ENCODE data around the gene VSTM4.

Gene VSTM4

DNA sequence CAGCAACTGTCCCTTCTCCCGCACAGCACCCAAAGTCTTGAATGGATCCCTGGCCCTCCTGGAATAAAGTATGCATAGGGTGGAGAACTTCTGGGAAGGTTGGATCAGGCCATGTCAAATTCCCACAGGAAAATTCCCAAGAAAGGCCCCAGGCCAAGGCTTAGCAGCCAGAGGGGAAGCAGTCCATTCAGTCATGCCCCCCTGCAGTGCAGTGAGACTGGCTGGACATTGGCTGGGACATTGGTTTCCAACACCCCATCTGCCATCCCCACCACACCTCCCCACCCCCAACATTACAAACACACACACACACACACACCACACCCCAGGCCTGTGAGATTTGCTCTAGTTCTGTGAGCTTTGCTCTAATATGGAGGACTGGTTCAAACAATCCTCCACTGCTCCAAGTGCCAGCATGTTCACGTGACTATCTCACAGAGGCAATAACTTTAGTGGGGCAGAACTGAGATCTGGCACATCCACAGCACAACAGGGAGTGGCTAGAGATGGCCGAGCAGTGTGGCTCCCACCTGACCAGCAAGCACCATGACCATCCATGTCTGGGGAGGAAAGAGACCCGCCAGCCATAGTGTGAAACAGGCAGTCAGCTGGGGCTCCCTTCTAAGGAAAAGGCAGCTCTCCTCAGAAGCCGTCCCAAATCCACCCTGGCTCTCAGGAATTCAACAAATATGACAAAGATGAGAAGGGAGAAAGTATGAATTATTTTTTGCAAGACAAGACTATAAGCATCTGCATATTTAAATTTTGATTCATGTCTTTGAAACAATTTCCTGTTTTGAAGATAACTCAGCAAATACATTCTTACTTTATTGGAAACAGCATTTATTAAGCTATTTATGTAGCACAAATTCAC, 25.2 kb upstream of the VSTM4 start:
- no peak for DNase-seq

DNA sequence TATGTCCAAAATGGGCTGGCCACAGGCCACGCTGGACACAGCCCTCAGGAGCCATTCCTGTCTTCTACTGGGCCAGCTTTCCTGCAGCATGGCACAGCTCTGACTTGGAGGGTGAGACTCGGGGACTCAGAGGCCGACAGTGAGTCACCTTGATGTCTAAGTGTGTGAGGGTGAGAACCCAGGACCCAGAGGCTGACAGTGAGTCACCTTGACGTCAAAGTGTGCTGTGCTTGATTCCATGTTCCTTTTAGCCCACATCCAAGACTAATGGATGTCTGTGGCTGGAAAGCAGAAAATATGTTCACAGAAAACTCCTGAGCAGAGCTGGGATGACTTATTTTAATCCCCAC, 24.5 kb upstream of the VSTM4 start:
- DNase-seq: no peak

DNA sequence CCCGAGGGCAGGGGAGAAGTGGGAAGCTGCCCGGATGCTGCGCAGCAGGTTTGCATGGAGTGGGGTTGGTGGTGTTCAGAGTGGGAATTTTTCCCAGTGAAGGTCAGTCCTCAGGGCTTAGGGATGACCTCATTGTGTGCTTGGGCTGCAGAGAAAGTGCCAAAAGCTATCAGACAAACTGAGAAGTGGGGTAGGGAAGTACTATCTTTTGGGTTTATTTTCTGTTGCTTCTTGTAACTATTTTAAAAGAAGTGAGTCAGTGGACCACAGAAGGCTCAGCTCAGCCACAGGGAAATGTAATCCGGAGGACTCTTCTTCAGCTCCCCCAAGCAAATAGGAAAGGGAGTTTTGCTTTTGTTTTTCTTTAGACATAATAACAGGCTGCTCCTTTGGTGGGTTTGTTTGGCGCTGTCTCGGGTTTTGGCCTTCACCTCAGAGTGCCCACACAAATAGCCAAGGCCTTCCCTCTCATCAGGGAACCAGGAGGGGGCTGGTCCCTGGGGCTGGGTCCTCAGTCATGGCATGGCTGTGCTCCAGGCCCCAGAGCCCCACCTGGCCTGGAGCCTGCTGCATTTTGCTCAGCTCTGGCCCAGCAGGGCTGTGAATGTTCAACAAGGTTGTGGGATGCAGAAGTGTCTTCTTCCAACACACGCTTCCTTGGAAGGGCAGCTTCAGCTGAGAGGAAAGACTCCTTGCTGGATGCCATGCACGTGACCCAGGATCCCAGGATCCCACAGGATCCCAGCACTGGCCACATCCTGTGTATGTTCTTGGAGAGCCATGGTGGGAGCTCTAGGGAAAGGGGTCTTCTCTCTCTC, 23.9 kb upstream of the VSTM4 start:
- no peak for DNase-seq

DNA sequence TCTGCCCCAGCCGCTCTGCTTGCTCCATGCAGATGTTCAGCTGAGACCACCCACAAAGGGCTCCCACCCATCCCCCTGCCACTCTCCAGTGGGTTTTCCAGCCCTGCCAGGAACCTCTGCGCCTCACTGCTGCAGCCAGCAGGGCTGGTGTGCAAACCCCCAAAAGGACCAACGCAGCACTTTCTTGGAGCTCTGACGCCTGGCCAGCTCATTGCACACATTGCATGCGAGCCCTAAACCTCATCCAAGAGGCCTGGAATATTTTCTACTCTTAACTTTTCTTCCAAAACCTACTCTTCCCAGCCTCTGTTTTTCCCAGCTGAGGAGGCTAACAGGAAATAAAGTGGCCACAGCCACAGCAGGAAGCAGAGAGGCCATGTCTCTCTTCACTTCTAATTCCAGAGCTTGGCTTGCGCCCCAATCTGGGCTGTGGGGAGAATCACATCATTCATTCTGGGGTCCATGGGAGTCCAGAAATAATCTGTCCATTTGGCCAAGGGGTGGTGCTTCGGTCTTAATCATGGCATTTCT, 23.1 kb upstream of the VSTM4 start:
- no peak for DNase-seq

DNA sequence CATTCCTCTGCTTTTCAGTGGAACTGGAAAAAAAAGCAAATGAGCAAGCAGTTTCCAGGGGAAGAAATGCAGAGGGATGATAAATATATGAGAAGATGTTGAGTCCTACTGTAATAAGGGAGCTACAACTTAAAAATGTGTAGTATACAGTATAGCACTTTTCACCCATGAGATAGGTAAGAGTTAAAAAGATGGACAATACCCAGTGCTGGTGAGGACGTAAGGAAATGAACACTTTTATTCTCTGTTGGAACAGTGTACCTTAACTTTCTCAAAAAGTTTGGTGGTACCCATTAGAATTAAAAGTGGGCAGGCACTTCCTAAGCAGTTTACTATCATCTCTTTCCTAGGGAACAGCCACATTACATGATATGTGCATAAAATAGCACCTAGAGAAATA, 21.2 kb upstream of the VSTM4 start:
- no peak for DNase-seq

DNA sequence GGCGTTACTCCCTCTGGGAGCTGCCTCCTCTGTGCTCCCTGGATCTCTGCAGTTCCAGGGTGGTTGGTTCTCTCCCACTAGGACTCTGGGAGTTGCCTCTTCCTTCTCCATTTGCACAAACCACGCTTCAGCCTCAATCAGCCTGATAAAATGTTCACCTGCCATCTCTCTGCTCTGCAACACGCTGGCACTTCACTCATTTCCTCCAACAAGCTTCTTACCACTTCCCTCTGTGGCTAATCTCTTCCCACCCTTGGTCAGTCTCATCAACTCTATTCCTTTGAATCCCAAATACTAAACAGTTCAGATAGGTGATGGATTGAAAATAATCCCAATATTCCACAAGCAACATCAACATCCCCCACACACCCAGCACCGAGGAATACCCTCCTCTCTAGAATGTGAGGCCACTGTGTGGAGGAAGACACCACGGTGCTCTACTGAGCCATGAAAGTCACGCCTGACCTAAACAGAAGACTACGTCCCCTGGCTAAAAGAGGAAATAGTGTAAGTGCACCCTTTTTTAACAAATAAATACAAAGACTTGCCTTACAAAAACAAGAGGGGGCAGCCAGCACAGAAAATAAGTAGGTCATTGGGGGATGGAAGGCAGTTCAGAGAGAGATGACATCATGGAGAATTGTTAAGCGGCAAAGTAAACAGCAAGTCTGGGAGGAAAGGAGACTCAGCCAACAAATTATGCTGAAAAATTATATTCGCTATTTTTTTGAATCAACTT, 20.4 kb upstream of the VSTM4 start:
- no peak for DNase-seq

DNA sequence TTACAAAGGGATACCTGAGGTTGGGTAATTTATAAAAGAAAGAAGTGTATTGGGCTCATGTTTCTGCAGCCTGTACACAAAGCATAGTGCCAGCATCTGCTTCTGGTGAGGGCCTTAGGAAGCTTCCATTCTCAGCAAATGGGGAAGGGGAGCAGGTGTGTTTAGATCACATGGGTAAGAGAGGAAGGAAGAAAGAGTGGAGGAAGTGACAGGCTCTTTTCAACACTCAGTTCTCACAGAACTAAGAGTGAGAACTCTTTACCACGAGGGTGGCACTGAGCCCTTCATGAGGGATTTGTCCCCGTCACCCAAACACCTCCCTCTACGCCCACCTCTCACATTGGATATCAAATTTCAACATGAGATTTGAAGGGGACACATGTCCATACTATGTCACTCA, 19.0 kb upstream of the VSTM4 start:
- DNase-seq: no peak

DNA sequence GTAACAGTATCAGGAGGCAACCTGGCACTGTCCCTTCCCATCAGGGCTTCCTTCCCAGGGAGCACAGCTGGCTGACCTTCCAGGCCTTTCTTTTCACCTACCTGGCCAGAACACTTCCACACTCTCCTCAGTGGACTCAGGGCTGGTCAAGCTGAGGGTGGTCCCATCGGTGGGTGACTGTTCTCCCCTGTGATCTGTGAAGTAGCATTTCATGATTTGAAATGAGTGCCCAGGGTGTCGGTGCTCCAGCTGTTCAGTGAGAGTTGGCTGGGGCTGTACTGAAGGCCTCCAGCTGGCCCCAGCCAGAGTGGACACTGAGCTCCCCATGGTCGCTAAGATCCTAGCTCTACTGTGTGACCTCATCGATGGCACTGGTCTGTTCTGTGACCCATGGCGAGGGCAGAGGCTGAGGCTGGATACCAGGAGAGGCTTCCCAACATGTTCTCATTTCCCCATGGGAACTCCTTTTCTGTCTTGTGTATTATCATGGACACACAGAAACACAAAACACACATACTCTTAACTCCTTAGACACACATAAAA, 18.5 kb upstream of the VSTM4 start, which contains the start of gene FAM170B:
FAM170B (minus strand) TSS at position 316 of the 543 bp plus-strand sequence; CDS start at position 213, 103 bp downstream.
- DNase-seq: no peak

DNA sequence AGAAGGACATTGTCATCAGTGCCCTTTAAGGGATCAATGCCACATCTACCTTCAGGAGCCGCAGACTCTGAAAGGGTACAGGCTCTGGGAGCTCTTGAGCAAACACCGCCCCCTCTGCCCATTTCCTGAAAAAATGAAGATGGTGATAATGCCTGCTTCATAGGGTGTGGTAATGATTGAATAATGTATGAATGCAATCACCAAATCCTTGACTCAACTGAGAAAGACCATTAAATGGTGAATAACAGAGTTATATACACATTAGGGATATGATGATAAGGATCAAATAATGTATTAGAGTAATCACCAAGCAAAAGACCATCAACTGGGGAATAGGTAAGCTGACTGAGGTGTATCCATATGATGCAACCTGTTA, 17.0 kb upstream of the VSTM4 start:
- no peak for DNase-seq

DNA sequence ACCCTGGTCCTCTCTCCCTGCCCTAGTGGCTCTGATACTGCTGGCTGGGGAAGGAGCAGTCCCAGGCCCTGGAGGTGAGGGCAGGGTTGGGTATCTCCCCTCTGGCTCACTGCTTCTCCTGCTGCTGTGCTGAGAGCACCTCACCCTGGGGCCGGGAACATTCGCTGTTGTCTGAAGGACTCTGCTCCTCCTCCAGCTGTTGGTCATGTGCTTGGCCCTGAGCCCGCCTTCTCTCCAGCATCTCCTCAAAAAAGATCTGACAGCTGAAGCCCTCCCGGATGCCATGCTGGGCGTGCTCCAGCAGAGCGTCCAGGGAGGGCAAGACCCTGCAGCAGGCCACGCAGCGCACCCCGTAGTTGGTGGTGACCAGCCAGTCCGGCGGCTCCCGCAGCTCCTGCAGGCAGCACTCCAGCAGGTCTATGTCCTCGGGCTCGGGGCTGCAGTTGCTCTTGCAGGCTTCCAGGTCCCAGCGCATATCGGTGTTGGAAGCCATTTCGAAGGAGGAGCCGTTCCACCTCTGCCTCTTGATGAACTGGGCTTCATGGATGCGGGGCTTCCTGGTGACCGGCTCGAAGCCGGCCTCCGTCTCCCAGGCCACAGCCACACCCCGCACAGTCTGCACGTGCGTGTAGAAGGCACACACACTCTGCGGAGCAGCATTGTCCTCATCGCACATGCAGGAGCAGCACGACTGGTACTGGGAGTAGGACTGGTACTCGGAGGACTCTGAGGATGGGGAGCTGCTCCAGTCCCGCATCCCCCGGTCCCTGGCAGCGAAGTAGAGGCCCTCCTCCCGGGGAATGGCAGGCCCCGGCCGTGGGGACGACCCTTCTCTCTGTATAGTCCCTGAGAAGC, 16.4 kb upstream of the VSTM4 start:
- DNase-seq: no peak

DNA sequence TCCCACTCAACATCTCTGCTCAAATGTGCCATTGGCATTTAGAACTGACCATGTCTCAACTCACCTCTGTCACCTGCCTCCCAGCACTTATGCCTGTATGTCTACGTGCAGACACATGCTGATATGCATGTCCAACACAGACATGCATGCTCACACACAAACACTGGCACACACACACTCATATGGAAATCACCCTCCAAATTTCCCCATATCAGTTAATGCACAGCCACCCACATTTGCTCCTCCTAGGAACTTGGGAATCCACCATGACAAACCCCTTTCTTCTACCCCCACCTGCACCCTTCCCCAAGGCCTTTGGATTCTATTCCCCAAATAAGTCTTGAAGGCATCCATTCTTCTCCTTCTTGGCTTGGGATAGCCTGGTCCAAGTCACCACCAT, 14.1 kb upstream of the VSTM4 start:
- no peak for DNase-seq

DNA sequence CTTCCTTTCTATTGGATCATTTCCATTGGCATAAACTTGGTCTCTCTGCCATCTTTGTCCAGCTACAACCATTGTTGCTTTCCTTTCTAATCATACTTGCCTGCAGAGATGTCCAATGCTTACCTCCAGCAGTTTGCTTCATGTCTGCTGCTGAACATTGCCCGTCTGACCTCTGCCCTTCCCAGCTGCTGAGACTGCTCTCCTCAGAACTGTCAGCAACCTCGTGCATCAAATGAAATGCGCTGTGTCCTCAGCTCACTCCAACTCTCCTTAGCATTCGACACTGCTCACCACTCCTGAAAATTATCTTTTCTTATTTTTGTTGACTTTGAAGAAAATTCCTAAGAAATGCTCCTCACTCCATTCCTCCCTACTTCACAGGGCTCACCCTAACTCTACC, 13.5 kb upstream of the VSTM4 start:
- DNase-seq: no peak

DNA sequence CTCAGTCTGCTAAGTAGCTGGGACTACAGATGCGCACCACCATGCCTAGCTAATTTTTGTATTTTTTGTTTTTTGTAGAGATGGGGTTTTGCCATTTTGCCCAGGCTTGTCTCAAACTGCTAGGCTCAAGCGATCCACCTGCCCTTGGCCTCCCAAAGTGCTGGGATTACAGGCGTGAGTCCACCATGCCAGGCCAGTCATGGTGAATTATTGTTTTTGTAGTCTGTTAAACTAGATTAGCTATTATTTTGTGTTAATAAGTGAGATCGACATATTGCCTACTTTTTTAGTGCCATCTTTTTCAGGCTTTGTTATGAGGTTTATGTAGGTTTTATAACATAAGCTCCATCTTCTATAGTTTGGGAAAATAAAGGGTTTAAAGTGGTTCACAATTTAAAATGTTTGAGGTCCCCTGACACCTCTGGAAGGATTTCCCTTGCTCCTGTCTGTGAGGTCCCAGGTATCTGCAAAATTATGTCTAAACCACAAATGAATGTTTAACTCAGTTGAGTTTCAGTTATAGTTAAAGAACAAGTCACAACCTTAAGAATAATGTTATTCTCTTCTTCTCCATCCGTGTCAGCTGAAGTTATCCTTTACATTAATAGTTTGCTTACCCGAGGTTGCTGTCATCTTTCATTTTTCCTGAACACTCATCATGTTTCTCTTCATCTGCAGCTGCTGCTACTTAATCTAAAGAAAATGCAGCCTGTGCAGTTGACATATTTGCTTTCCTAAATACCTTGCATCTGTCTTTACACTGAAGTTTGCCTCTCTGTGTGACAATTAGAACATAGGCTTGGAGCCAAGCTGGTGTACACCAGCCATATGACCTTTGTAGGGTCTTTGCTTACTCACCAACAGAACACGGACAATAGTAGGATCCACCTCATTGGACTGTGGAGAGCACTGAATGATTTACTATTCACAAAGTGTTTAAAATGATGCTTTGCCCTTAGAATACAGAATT, 8.9 kb upstream of the VSTM4 start:
- no peak for DNase-seq

DNA sequence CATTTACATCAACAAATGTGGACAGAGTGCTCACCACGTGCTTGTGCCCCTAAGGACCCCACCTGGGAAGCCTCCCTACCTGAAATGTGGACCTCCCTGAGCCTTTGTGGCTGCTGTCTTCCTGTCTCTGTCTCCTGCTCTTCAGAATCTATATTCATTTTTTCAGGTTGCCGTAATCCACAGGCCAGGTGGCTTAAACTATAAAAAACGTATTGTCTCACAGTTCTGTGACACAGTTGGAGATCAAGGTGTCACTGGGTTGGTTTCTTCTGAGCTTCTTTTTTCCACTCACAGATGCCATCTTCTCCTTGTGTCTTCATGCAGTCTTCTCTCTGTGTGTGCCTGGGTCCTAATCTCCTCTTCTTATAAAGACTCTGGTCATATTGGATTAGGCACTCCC, 5.6 kb upstream of the VSTM4 start:
- DNase-seq: no peak

DNA sequence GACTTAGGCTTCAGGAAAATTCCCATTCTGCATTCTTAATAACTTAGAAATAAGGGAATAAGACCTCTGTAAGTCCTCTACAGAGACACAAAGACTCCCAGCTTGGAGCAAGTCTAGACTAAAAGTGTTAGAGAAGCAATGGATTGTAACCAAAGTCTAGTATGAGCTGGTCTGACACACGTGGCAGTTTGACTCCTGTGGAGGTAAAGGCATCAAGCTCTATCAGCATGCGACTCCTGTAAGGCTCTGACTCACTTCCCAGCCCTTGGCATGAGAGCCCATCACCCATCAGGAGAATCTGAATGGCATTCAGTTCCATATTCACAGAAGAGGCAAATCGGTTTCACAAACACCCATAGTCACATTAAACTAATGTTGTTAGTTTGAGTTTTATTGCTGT, 4.4 kb upstream of the VSTM4 start:
- no peak for DNase-seq

DNA sequence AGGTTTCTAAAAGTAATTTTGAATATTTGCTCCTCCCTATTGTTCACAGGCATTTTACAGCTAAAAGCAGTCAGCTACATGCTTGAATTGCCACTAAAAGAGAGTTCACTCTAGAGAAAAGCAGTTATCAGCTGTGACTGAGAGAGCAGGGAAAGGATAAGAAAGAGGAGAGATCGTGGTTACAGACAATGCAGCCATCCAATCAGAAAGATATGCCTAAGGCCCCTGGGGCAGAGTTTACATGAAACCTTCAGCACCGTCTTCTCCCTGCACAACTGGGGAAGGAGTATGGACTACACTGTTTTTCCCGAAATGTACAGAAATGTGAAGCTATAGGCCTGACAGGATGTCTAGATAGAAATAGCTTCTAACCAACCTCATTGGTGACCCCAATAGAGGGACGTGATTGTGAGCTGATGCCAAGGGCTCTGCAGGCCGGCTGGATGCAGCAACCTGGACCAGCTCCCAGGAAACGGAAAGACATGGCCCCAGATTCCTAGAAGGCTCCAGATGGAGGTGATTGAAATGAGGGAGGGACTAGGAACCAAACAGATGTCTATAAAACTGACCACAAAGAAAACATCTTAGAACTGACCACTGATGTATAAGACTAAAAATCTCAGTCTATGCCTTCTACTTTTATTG, 3.2 kb upstream of the VSTM4 start:
- DNase-seq: no peak

DNA sequence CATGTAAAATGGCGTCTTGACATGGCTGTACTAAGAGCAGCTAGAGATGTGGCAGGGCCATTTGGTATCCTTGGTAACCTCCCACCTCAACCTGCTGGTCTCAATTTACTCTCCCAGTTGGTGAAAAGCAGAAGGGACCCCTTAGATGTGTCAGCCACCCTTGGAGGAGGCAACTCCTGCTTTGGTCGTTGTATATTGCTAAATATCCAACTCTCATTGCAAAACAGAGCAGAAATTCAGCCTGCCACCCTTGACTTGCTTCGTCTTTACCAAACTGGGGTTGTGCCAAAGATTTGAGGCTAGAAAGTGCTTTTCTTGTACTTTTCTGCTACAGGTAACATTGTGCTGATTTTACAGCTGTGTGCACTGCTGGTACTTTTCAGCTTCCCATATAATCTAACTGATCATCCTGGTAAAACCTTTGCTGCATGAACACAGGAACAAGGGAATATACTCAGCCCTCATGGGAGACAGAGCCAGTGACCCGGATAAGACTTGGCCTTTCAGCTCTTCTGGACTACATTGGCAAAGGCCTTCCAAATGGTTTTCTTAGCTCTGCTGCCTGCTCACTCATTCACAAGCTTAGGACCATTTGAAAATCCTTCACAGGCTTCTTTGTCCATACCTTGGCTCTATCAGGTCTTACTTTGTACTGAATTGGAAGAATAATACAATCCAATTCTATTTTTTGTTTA, 2.2 kb upstream of the VSTM4 start:
- DNase-seq: no peak

DNA sequence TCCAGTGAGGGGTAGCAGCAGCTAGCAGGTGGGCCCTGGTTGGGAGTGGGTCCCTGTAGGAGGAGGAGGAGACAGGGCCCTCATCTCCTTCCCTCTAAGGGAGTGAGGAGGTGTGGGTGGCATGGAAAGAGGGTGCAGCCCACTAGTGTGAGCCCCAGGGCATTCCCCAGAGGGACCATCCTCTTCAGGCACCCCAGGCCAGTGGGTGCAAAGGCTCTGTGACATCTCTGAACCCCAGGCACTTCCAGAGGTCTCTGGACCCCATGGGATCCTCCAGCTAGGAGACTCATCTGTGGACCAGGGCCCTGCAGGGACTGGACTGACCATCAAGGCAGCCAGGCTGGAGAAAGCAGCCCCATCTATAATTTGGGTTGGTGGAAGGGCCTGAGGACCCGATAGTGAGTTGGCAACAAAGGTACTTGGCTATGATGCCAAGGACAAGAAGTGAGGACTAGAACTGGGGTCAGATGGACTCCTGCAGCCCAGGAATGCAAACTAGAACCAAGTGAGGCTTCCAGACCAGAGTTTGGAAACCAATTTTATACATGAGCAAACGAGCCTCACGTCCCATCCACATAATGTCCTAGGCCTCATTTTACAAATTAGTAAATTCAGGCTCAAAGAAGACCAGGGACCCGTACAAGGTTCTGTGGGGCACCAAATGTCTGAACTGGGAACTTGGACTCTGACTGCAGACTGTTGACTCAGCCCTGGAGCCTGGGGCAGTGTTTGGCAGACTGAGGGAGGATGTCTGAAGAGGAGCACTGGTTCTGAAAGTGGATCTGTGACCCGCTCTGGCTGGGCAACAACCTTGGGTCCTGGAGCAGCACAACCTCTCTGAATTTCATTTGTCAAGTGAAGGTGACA, 1.4 kb upstream of the VSTM4 start:
- DNase-seq: no peak
